ENCODE measurements around the gene FAM193A.

The FAM193A gene, protein sequence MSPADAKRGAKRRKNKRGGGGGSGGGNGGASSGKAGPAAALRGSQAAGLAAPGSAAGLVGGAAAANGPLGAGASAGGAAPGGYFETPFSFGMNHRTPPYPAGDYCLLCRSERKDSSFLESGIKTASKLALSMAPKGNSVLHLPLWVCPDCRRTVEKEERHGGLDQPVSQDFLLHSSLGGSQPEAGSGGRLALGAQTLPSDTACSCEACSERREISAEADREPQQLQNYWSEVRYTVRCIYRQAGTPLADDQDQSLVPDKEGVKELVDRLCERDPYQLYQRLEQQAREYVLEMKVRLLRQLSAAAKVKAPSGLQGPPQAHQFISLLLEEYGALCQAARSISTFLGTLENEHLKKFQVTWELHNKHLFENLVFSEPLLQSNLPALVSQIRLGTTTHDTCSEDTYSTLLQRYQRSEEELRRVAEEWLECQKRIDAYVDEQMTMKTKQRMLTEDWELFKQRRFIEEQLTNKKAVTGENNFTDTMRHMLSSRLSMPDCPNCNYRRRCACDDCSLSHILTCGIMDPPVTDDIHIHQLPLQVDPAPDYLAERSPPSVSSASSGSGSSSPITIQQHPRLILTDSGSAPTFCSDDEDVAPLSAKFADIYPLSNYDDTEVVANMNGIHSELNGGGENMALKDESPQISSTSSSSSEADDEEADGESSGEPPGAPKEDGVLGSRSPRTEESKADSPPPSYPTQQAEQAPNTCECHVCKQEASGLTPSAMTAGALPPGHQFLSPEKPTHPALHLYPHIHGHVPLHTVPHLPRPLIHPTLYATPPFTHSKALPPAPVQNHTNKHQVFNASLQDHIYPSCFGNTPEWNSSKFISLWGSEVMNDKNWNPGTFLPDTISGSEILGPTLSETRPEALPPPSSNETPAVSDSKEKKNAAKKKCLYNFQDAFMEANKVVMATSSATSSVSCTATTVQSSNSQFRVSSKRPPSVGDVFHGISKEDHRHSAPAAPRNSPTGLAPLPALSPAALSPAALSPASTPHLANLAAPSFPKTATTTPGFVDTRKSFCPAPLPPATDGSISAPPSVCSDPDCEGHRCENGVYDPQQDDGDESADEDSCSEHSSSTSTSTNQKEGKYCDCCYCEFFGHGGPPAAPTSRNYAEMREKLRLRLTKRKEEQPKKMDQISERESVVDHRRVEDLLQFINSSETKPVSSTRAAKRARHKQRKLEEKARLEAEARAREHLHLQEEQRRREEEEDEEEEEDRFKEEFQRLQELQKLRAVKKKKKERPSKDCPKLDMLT (N-terminal part only)

DNA sequence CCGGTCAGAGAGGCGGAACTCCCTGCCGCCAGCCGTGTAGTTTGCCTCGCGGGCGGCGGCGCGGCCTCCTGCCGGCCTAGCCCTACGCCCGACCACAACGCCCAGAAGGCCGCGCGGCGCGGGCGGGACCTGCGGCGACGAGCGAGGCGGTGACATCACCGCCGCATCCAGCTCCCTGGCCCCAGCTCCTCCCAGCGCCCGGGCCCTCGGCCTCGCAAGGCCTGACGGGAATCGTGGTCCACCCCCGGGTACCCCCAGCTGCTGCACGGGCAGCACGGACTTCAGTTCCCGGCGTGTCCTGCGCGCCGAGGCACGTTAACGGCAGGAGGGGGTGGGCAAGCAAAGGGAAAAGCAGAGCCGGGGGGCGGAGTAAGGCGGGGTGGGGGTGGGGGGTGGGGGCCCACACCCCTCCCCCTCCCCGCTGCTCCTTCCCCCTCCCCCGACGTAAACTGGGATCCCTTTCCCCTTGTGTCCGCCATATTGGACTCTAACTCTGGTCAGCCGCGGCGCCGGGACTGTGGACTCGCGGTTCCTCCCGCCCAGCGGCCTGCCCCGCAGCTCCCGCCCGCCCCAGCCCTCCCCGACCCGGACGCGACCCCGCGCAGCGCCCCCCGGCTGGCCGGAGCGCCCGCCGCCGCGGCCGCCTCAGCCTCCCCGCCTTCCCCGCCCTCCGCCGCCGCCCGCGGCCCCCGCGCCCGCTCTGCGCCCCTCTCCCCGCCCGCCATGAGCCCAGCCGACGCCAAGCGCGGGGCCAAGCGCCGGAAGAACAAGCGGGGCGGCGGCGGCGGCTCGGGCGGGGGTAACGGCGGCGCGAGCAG lies at the start of gene FAM193A:
Gene FAM193A, plus strand, starts transcription at position 455 of the 818 bp plus-strand sequence. Its CDS starts 269 bp downstream, at position 724.
- H3K4me1 ChIP-seq (ENCODE audit: control insufficient read depth in 1 of 2, insufficient read depth in 2 of 2, low read length in 2 of 2) = peaks cover 0 to 17% of the 10 kb centered on the region in 2 donors
- H3K27me3 ChIP-seq (ENCODE audit: control insufficient read depth in 1 of 2, insufficient read depth in 2 of 2, low read length in 2 of 2) = no peaks in the 10 kb centered on the region
- peaks cover 0 to 4% of the 10 kb centered on the region in 2 donors for H3K36me3 ChIP-seq (ENCODE audit: control insufficient read depth in 1 of 2, insufficient read depth in 2 of 2, low read length in 2 of 2)
- H3K27ac ChIP-seq (ENCODE audit: low read depth, low read length) = peak within 1 kb of the TSS; percentile 84
- peak within 1 kb of the TSS; percentile 86 for H3K9ac ChIP-seq (ENCODE audit: low read depth in 1 of 2, low read length in 2 of 2)
- peak within 1 kb of the TSS; percentile 84 to 87 for H3K4me3 ChIP-seq (ENCODE audit: low read depth in 1 of 2, low read length in 2 of 2)
- H3K9me3 ChIP-seq (ENCODE audit: control insufficient read depth in 1 of 2, low read length in 2 of 2) = no peaks in the 10 kb centered on the region

DNA sequence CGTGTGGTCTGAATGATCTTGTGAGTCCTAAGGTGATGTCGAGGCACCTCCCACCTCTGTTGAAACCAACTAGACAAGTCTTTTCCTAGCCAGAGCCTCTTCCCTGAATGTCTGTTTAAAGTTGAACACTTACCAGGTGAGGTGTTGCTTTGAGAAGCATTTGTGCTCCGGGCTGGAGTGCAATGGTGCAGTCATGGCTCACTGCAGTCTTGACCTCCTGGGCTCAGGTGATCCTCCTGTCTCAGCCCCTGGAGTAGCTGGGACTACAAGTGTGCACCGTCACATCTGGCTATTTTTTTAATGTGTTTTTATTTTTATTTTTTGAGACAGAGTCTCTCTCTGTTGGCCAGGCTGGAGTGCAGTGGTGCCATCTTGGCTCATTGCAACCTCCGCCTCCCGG lies 49.5 kb upstream of the FAM193A start:
- H3K27me3 ChIP-seq (ENCODE audit: control insufficient read depth in 1 of 2, insufficient read depth in 2 of 2, low read length in 2 of 2) = no peaks in the 10 kb centered on the region
- H3K4me3 ChIP-seq (ENCODE audit: low read depth in 1 of 2, low read length in 2 of 2) = no peak overlapping the region
- no peak overlapping the region for H3K9ac ChIP-seq (ENCODE audit: low read depth in 1 of 2, low read length in 2 of 2)
- peaks cover 52 to 63% of the 10 kb centered on the region in 2 donors for H3K4me1 ChIP-seq (ENCODE audit: control insufficient read depth in 1 of 2, insufficient read depth in 2 of 2, low read length in 2 of 2)
- no peak overlapping the region for H3K27ac ChIP-seq (ENCODE audit: low read depth, low read length)
- H3K36me3 ChIP-seq (ENCODE audit: control insufficient read depth in 1 of 2, insufficient read depth in 2 of 2, low read length in 2 of 2) = peaks cover 11 to 28% of the 10 kb centered on the region in 2 donors
- H3K9me3 ChIP-seq (ENCODE audit: control insufficient read depth in 1 of 2, low read length in 2 of 2) = no peaks in the 10 kb centered on the region

DNA sequence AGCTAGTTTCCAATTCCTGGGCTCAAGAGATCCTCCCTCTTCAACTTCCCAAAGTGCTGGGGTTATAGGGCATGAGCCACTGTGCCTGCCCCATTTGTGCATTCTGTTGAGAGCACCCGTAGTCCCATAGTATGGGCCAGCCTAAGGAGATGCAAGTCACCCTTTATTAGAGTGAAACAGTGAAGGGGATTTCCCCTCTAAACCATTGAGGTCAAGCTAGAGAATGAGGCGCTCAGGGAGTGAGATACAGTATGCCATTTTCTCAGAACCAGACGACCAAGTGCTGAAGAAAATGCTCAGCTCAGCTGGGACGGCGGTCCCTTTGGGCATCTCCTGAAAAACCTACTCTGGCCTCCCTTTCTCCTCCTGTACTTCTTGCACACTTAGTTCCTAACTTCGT lies 48.8 kb upstream of the FAM193A start:
- no peak overlapping the region for H3K27ac ChIP-seq (ENCODE audit: low read depth, low read length)
- H3K36me3 ChIP-seq (ENCODE audit: control insufficient read depth in 1 of 2, insufficient read depth in 2 of 2, low read length in 2 of 2) = peaks cover 16 to 34% of the 10 kb centered on the region in 2 donors
- H3K4me3 ChIP-seq (ENCODE audit: low read depth in 1 of 2, low read length in 2 of 2) = no peak overlapping the region
- no peaks in the 10 kb centered on the region for H3K9me3 ChIP-seq (ENCODE audit: control insufficient read depth in 1 of 2, low read length in 2 of 2)
- H3K9ac ChIP-seq (ENCODE audit: low read depth in 1 of 2, low read length in 2 of 2) = no peak overlapping the region
- H3K27me3 ChIP-seq (ENCODE audit: control insufficient read depth in 1 of 2, insufficient read depth in 2 of 2, low read length in 2 of 2) = no peaks in the 10 kb centered on the region
- peaks cover 45 to 59% of the 10 kb centered on the region in 2 donors for H3K4me1 ChIP-seq (ENCODE audit: control insufficient read depth in 1 of 2, insufficient read depth in 2 of 2, low read length in 2 of 2)

DNA sequence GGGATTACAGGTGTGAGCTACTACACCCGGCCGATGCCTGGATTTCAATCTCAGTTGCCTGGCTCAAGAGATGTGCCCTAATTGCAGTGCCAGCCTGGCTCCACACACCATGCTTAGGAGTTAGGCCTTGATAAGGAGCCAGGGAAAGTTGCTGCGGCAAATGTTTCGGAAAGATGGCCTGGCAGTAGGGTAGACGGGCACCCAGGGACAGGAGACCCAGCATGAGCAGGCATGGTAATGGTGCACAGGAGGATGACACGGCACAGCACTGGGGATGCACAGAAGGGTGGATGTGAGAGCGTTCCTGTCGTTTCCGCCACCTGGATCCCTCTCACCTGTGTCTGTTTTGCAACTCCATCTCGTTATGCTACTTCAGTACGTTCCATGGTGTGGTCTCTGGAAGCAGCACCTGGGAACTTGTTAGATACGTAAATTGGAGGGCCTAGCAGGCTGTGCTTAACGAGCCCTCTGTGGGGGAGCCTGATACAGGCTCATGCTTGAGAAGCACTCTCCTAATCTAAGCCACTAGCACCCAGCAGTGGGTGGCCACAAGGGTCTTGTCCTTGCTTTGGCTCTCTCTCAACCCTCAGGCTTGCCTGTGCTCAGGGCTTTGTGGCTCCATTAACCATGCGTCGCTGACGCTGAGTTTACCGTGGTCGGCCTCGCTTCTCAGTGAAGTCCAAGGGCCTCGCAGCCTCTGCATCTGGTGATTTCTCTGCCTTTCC lies 47.2 kb upstream of the FAM193A start:
- Histone ChIP-seq H3K27ac (ENCODE audit: low read depth, low read length) (no peak overlapping the region), H3K9ac (ENCODE audit: low read depth in 1 of 2, low read length in 2 of 2) (no peak overlapping the region), H3K27me3 (ENCODE audit: control insufficient read depth in 1 of 2, insufficient read depth in 2 of 2, low read length in 2 of 2) (no peaks in the 10 kb centered on the region), H3K4me1 (ENCODE audit: control insufficient read depth in 1 of 2, insufficient read depth in 2 of 2, low read length in 2 of 2) (peaks cover 35 to 49% of the 10 kb centered on the region in 2 donors), H3K36me3 (ENCODE audit: control insufficient read depth in 1 of 2, insufficient read depth in 2 of 2, low read length in 2 of 2) (peaks cover 16 to 49% of the 10 kb centered on the region in 2 donors), H3K9me3 (ENCODE audit: control insufficient read depth in 1 of 2, low read length in 2 of 2) (no peaks in the 10 kb centered on the region), H3K4me3 (ENCODE audit: low read depth in 1 of 2, low read length in 2 of 2) (no peak overlapping the region)

DNA sequence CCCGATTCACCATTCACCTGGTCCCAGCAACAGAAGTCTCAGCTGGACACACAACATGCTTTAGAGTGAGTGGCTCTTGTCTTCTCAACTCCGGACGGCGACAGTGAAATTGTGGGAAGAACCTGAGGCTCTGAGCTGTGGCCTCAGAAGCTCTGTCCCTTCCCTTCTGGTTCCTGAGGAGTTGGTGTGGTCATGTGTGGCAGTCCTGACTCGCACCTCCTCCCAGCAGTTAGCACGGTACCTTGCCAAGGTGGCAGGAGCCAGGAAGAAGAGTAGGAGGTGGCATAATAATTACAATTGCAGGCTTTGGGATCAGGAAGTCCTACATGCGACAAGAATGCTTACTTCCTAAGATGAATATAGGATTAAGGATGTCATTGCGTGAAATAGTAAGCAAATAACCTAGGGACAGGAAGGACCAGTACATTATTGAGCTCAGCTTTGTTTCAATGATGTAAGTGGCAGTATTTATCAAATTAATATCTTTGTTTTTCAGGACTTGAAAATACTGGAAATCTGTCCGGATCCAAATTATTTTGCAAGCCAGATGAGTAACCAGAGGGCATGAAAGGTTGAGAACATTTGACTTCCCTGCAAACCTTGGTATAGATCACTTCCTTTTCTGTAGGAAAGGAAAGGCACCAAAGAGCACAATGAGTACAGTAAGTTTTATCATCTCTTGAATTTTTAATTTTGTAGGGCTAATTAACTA lies 46.5 kb upstream of the FAM193A start:
- Histone ChIP-seq H3K4me1 (ENCODE audit: control insufficient read depth in 1 of 2, insufficient read depth in 2 of 2, low read length in 2 of 2) (peaks cover 27 to 41% of the 10 kb centered on the region in 2 donors), H3K27ac (ENCODE audit: low read depth, low read length) (no peak overlapping the region), H3K27me3 (ENCODE audit: control insufficient read depth in 1 of 2, insufficient read depth in 2 of 2, low read length in 2 of 2) (no peaks in the 10 kb centered on the region), H3K4me3 (ENCODE audit: low read depth in 1 of 2, low read length in 2 of 2) (no peak overlapping the region), H3K36me3 (ENCODE audit: control insufficient read depth in 1 of 2, insufficient read depth in 2 of 2, low read length in 2 of 2) (peaks cover 16 to 55% of the 10 kb centered on the region in 2 donors), H3K9ac (ENCODE audit: low read depth in 1 of 2, low read length in 2 of 2) (no peak overlapping the region), H3K9me3 (ENCODE audit: control insufficient read depth in 1 of 2, low read length in 2 of 2) (no peaks in the 10 kb centered on the region)

DNA sequence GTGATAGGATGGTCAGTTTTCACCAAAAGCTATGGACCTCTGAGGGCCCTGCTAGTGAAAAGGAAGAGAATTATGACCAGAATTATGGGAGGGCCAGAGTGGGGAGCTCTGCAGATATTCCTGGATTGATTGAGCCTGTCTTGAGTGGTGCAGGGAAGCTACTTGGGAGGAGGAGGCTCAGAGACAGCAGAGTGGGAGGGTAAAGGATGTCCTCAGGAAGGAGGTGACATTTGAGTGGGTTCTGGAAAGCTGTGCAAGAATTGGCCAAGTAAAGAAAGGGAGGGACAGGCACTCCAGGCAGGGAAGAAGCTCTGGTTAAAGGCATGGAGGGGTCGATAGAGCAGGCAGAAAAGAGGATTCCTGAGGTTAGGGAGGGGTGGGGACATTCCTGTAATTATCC lies 43.5 kb upstream of the FAM193A start:
- Histone ChIP-seq H3K9me3 (ENCODE audit: control insufficient read depth in 1 of 2, low read length in 2 of 2) (no peaks in the 10 kb centered on the region), H3K27ac (ENCODE audit: low read depth, low read length) (no peak overlapping the region), H3K9ac (ENCODE audit: low read depth in 1 of 2, low read length in 2 of 2) (no peak overlapping the region), H3K27me3 (ENCODE audit: control insufficient read depth in 1 of 2, insufficient read depth in 2 of 2, low read length in 2 of 2) (no peaks in the 10 kb centered on the region), H3K36me3 (ENCODE audit: control insufficient read depth in 1 of 2, insufficient read depth in 2 of 2, low read length in 2 of 2) (peaks cover 27 to 80% of the 10 kb centered on the region in 2 donors), H3K4me1 (ENCODE audit: control insufficient read depth in 1 of 2, insufficient read depth in 2 of 2, low read length in 2 of 2) (peaks cover 1 to 14% of the 10 kb centered on the region in 2 donors), H3K4me3 (ENCODE audit: low read depth in 1 of 2, low read length in 2 of 2) (no peak overlapping the region)

DNA sequence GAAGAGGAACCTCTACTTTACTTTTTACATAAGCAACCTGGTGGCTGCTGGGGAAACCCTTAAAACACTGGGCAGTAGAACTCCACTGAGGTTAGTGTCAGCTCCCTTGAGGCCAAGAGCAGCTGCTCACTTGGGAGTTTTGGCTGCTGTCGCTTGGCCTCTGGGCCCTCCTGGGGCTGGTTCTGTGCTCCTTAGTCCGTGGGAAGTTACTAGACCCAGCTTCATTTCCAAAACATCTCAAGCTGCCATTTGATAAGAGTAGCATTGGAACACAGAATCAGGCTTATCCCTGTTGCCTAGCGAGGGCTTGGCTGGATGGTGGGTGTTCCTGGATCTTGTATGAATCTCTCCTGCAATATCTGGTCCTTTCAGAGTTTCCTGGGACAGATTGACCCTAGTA lies 41.5 kb upstream of the FAM193A start:
- H3K9me3 ChIP-seq (ENCODE audit: control insufficient read depth in 1 of 2, low read length in 2 of 2) = no peaks in the 10 kb centered on the region
- H3K27me3 ChIP-seq (ENCODE audit: control insufficient read depth in 1 of 2, insufficient read depth in 2 of 2, low read length in 2 of 2) = no peaks in the 10 kb centered on the region
- H3K4me3 ChIP-seq (ENCODE audit: low read depth in 1 of 2, low read length in 2 of 2) = no peak overlapping the region
- H3K9ac ChIP-seq (ENCODE audit: low read depth in 1 of 2, low read length in 2 of 2) = no peak overlapping the region
- H3K4me1 ChIP-seq (ENCODE audit: control insufficient read depth in 1 of 2, insufficient read depth in 2 of 2, low read length in 2 of 2) = peaks cover 0 to 5% of the 10 kb centered on the region in 2 donors
- no peak overlapping the region for H3K27ac ChIP-seq (ENCODE audit: low read depth, low read length)
- peaks cover 27 to 88% of the 10 kb centered on the region in 2 donors for H3K36me3 ChIP-seq (ENCODE audit: control insufficient read depth in 1 of 2, insufficient read depth in 2 of 2, low read length in 2 of 2)

DNA sequence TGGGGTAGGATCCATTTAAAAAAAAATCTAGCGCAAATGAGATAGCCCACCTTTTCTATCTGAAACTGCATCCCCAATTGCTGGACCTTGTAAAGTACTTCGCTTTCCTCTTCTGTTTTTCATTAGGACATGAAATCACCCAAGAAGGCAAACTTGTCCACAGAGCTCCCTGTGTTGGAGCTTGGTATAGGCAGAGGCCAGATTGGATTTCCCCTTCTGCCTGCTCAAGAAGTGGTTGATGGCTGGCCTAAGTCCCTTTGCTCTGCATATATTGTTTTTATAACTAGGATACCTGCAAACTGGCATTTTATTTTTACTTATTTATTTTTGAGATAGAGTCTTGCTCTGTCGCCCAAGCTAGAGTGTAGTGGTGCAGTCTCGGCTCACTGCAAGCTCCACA lies 39.1 kb upstream of the FAM193A start:
- H3K27me3 ChIP-seq (ENCODE audit: control insufficient read depth in 1 of 2, insufficient read depth in 2 of 2, low read length in 2 of 2) = no peaks in the 10 kb centered on the region
- H3K9me3 ChIP-seq (ENCODE audit: control insufficient read depth in 1 of 2, low read length in 2 of 2) = no peaks in the 10 kb centered on the region
- peaks cover 34 to 90% of the 10 kb centered on the region in 2 donors for H3K36me3 ChIP-seq (ENCODE audit: control insufficient read depth in 1 of 2, insufficient read depth in 2 of 2, low read length in 2 of 2)
- H3K4me3 ChIP-seq (ENCODE audit: low read depth in 1 of 2, low read length in 2 of 2) = no peak overlapping the region
- peaks cover 0 to 5% of the 10 kb centered on the region in 2 donors for H3K4me1 ChIP-seq (ENCODE audit: control insufficient read depth in 1 of 2, insufficient read depth in 2 of 2, low read length in 2 of 2)
- no peak overlapping the region for H3K9ac ChIP-seq (ENCODE audit: low read depth in 1 of 2, low read length in 2 of 2)
- H3K27ac ChIP-seq (ENCODE audit: low read depth, low read length) = no peak overlapping the region
